Upper lobe of left lung (tissue), 6 donors: ENCODE measurements around the gene STK26. TPM values are rescaled to one million over a fixed set of nuclear protein-coding genes. Genes with fewer than 3 reads are reported as not detected.

ENCODE experiments used
- ATAC-seq, 2 donors: fragments of 200-7000 bp; cut with Tn5 transposase; one replicate each; pipeline ENCODE4 v1.9.1; 2022; ENCODE audit warnings: mild to moderate bottlenecking in 2 of 2, moderate library complexity in 2 of 2; ENCODE audit not compliant: low FRiP score in 2 of 2
- DNase-seq, 2 donors: peaks; one replicate each; pipeline ENCODE4 v3.0.0-alpha.2; 2019 to 2020
- H3K27ac ChIP-seq, 4 donors: fragments of 200-600 bp; sonication (generic); one replicate each; pipeline ENCODE4 v1.5.1; 2016 to 2019
- H3K27me3 ChIP-seq, 4 donors: fragments of 200-600 bp; sonication (generic); one replicate each; pipeline ENCODE4 v1.5.1; 2017 to 2019
- H3K36me3 ChIP-seq, 4 donors: fragments of 200-600 bp; sonication (generic); one replicate each; pipeline ENCODE4 v1.5.1; 2016 to 2019
- H3K4me1 ChIP-seq, 4 donors: fragments of 200-600 bp; sonication (generic); one replicate each; pipeline ENCODE4 v1.5.1; 2018 to 2019
- H3K4me3 ChIP-seq, 4 donors: fragments of 200-600 bp; sonication (generic); one replicate each; pipeline ENCODE4 v1.5.1; 2017 to 2019; ENCODE audit warnings: mild to moderate bottlenecking in 2 of 4, moderate library complexity in 1 of 4
- H3K9me3 ChIP-seq, 4 donors: fragments of 200-600 bp; sonication (generic); one replicate each; pipeline ENCODE4 v1.5.1; 2018 to 2019
- EP300 ChIP-seq, 4 donors: sonication (generic); formaldehyde crosslinking; IDR thresholded peaks; one replicate each; pipeline ENCODE4 v1.5.1; 2017; ENCODE audit warnings: antibody characterized with exemption in 4 of 4, control low read depth in 2 of 4
- POLR2A ChIP-seq, 4 donors: fragments of 450-650 bp; IDR thresholded peaks; one replicate each; pipeline ENCODE4 v1.5.1; 2016 to 2017; ENCODE audit warnings: antibody characterized with exemption in 4 of 4, mild to moderate bottlenecking in 2 of 4
- POLR2AphosphoS5 ChIP-seq, 2 donors: sonication (generic); formaldehyde crosslinking; IDR thresholded peaks; one replicate each; pipeline ENCODE4 v1.5.1; 2017; ENCODE audit warnings: antibody characterized with exemption in 2 of 2
- WGBS, 2 donors: methylation state at CpG; one replicate each; pipeline ENCODE4 v1.1.5; 2017 to 2018; 5-methylcytosine and 5-hydroxymethylcytosine counted together
- total RNA-seq, 6 donors: library from RNA; depleted of rRNA in 4 of 6; stranded (reverse); fragments of >200 nt in 4 of 6; gene quantifications; one replicate each; pipeline versions ENCODE4 v1.1.0 to v1.2.1, GENCODE V29; 2016 to 2021
- TF ChIP-seq, protein P1 (sequence below), 6 experiments: fragments of 450-650 bp in 4 of 6; fragments of 200-600 bp in 2 of 6; sonication (generic) in 2 of 6; IDR thresholded peaks; one replicate each; pipeline ENCODE4 v1.5.1; 2016 to 2019; ENCODE audit warnings: antibody characterized with exemption in 6 of 6
- donor health status: DM: no; HTN: no; CAD: no; lungs with moderate emphysema.
- donor health status: DM: no; HTN: yes; CAD: no; lungs with severe emphysema.

Gene STK26
- total RNA-seq, result 10 to 100 TPM in 4 of 6 donors, 1 to 10 TPM in 2; 2.9 to 14.0 (median 11.1) TPM

DNA sequence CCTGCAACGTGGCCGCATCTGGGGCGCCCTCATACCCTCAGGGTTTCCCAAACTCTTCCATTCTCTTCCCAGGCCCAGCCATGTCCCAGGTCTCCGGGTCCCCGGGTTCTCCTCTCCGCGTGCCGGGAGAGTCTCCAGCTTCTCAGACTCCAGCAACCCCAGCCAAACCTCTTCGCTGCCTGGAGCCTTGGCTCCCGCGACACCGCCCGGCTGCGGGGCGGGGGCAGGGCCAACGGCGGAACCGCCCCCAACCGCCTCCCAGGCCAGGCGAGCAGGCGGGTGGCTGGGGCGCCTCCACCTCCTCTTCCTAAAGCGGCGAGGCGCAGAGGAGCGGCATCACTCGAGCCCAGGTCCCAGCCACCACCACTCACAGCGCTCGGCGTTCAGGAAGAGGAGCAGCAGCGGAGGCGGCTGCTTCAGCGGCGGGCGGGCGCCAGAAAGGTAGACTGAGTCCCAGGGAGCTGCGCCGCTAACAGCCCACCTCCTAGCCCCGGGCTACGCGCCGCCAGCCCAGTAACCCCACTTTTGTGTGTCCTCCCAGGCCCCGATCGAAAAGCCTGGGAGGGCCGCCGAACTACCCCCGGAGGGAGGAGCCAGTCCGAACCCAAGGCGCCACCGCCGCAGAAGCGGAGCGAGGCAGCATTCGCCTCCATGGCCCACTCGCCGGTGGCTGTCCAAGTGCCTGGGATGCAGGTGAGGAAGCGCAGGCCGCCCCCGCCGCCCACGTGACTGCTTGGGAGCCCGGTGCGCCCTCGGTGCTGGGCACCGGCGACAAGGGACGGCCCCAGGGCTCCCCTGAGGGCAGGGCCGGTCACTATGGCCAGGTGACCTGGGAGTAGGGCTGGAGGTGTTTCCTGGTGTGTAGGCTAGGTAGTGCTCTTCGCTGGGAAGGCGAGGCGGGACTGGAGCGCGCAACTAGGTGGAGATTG lies at the start of gene STK26:
STK26 (plus strand) TSS at position 336 of the 929 bp plus-strand sequence; CDS start at position 652, 316 bp downstream.
- Histone ChIP-seq H3K36me3 (no peaks in the 10 kb centered on the region), H3K4me1 (peaks cover 0 to 14% (median 0%) of the 10 kb centered on the region in 4 donors), H3K27ac (peak within 1 kb of the TSS; percentile 72 to 82 (median 80)), H3K4me3 (peak within 1 kb of the TSS; percentile 2 to 73 (median 55)), H3K9me3 (no peaks in the 10 kb centered on the region), H3K27me3 (no peaks in the 10 kb centered on the region)
- ATAC-seq (peak; percentile 92 to 98), DNase-seq (peak; percentile 76 to 93)
- TF ChIP-seq EP300 (IDR thresholded peaks at IDR 0.05) (no peak), POLR2AphosphoS5 (IDR thresholded peaks at IDR 0.05) (peak; percentile 19 to 72), POLR2A (IDR thresholded peaks at IDR 0.05) (peak in 3 of 4 donors; percentile 43 to 88 (median 47))
- TF ChIP-seq, protein P1, sequence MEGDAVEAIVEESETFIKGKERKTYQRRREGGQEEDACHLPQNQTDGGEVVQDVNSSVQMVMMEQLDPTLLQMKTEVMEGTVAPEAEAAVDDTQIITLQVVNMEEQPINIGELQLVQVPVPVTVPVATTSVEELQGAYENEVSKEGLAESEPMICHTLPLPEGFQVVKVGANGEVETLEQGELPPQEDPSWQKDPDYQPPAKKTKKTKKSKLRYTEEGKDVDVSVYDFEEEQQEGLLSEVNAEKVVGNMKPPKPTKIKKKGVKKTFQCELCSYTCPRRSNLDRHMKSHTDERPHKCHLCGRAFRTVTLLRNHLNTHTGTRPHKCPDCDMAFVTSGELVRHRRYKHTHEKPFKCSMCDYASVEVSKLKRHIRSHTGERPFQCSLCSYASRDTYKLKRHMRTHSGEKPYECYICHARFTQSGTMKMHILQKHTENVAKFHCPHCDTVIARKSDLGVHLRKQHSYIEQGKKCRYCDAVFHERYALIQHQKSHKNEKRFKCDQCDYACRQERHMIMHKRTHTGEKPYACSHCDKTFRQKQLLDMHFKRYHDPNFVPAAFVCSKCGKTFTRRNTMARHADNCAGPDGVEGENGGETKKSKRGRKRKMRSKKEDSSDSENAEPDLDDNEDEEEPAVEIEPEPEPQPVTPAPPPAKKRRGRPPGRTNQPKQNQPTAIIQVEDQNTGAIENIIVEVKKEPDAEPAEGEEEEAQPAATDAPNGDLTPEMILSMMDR (IDR thresholded peaks at IDR 0.05), result no peak
- 0 to 45% methylated on average over 5 to 62 of the region's 73 CpGs for WGBS, 2 donors

DNA sequence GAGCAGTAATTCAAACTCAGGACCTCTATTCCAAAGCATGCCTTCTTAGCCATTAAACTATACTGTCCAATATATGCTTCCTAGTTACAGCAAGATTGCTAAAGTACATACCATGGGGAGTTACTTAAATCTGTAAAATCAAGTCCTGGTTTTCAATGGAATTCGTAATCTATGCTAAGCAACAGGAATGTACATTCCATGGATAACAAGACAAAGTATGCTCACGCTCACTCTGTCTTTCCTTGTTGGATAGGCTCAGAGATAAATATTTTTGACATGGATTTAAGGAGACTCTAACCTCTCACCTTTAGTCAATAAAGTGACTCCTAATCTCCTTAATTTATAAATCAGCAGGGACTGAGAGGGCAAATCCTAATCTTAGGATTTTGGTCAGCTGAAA lies 47.3 kb upstream of the STK26 start:
- H3K4me1 ChIP-seq, result no peaks in the 10 kb centered on the region
- no peak overlapping the region for H3K27ac ChIP-seq
- no peaks in the 10 kb centered on the region for H3K27me3 ChIP-seq
- 54 to 62% methylated on average over 2 of the region's 2 CpGs for WGBS, 2 donors
- ATAC-seq, result no peak
- no peaks in the 10 kb centered on the region for H3K36me3 ChIP-seq
- DNase-seq, result no peak
- no peaks in the 10 kb centered on the region for H3K9me3 ChIP-seq
- no peak overlapping the region for H3K4me3 ChIP-seq
- TF ChIP-seq EP300 (IDR thresholded peaks at IDR 0.05) (no peak), POLR2AphosphoS5 (IDR thresholded peaks at IDR 0.05) (no peak), POLR2A (IDR thresholded peaks at IDR 0.05) (no peak)

DNA sequence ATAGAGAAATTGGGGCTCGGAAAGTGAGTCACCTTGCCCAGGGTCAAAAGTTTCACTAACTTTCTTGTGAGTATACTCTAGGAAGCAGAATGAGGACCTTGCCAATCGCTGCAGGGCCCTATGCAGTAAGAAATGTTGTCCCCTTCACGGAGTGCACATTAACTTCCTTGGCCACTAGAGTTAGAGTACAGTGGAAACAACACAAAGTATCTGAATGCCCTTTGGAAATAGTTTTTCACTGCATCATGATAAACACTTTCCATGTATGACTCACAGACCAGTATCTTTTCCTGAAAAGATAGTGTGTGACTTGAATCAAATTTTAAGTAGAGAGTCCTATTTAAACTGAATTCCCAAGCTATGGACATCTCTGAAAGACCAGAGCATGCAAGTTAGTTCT lies 45.5 kb upstream of the STK26 start:
- Histone ChIP-seq H3K9me3 (no peaks in the 10 kb centered on the region), H3K36me3 (no peaks in the 10 kb centered on the region), H3K27me3 (no peaks in the 10 kb centered on the region), H3K27ac (no peak overlapping the region), H3K4me1 (no peaks in the 10 kb centered on the region), H3K4me3 (no peak overlapping the region)
- no peak for ATAC-seq
- DNase-seq, result no peak
- TF ChIP-seq POLR2A (IDR thresholded peaks at IDR 0.05) (no peak), POLR2AphosphoS5 (IDR thresholded peaks at IDR 0.05) (no peak), EP300 (IDR thresholded peaks at IDR 0.05) (no peak)
- TF ChIP-seq, protein P1 (IDR thresholded peaks at IDR 0.05), result no peak
- WGBS, 2 donors, result 74 to 82% methylated on average over 3 of the region's 3 CpGs

DNA sequence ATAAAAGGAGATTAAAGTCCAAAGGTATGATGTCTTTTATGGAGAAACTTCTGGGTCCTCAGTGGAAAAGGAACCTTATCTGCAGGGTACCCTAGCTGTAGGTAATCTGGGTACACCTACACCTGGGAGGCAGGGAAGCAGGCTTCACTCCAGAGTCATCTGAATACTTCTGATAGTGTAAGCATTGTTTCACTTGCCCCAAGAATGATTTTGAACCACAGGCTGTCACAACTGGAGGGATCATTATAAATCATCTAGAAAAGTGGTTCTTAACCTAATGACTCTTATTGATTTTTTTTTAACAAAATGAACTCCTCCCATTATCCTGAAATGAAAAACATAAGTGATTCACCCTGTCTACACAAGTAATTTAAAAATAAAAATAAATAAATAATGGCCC lies 44.0 kb upstream of the STK26 start:
- H3K27ac ChIP-seq, result no peak overlapping the region
- no peaks in the 10 kb centered on the region for H3K4me1 ChIP-seq
- TF ChIP-seq EP300 (IDR thresholded peaks at IDR 0.05) (no peak), POLR2AphosphoS5 (IDR thresholded peaks at IDR 0.05) (no peak), POLR2A (IDR thresholded peaks at IDR 0.05) (no peak)
- TF ChIP-seq, protein P1 (IDR thresholded peaks at IDR 0.05), result no peak
- DNase-seq (no peak), ATAC-seq (no peak)
- no peak overlapping the region for H3K4me3 ChIP-seq
- no peaks in the 10 kb centered on the region for H3K27me3 ChIP-seq
- H3K9me3 ChIP-seq, result no peaks in the 10 kb centered on the region
- H3K36me3 ChIP-seq, result no peaks in the 10 kb centered on the region

DNA sequence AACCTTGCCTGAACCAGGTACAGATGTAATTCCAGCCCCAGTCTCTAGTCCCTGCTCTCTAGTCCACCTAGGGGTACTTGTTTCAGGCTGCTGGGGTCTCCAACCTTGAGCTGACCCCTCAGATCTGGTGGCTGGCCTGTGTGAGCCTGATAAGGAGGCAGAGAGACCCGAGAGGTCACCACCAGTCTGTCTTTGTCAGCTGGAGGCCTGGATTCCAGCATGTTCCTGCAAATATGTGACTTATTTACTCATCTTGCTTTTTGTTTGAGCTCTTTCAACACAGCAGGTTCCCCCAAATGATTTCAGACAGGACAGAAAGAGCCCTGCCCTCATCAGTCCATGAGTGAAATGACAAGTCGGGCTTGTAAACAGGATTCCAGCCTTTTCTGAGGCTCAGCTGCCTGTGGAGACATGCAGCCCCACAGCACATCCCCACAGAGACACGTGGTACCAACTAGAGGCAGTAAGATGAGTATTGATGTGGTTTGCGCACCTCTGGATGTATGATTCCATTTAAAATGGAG lies 37.5 kb upstream of the STK26 start:
- Histone ChIP-seq H3K27me3 (peaks cover 0 to 6% (median 0%) of the 10 kb centered on the region in 4 donors), H3K9me3 (no peaks in the 10 kb centered on the region), H3K36me3 (no peaks in the 10 kb centered on the region), H3K27ac (no peak overlapping the region), H3K4me3 (no peak overlapping the region), H3K4me1 (no peaks in the 10 kb centered on the region)
- no peak for TF ChIP-seq POLR2A (IDR thresholded peaks at IDR 0.05)
- TF ChIP-seq, protein P1 (IDR thresholded peaks at IDR 0.05), result no peak
- TF ChIP-seq POLR2AphosphoS5 (IDR thresholded peaks at IDR 0.05), result no peak
- TF ChIP-seq EP300 (IDR thresholded peaks at IDR 0.05), result no peak
- DNase-seq, result no peak
- 52% methylated on average over 4 of the region's 4 CpGs; no CpG with 5 or more reads in 1 of the 2 donors for WGBS, 2 donors
- ATAC-seq, result no peak
